HepG2 (cell line): ENCODE measurements around the gene KPNA3. TPM values are rescaled to one million over a fixed set of nuclear protein-coding genes. Genes with fewer than 3 reads are reported as not detected.

Experiments
- ATAC-seq: fragments of 200-7000 bp; cut with Tn5 transposase; 3 replicates; pipeline ENCODE4 v1.9.1; 2020; ENCODE audit warnings: mild to moderate bottlenecking, moderate library complexity
- BruUV-seq: library from RNA; stranded (reverse); fragments of 400-500 nt; replicated peaks from 2 replicates; lab custom pipeline; 2021; lab: Mats Ljungman, UMichigan
- CTCF ChIA-PET: fragments of 300-600 bp; formaldehyde crosslinking; extraction: SDS; loops from one replicate; lab custom pipeline; 2021; ENCODE audit warnings: low total read pairs, inconsistent platforms, low intra/inter-chr PET ratio; lab: Yijun Ruan, JAX
- POLR2A ChIA-PET: fragments of 350-600 bp; sonication (Branson Sonifier 250); formaldehyde crosslinking; loops from one replicate; lab custom pipeline; 2020; ENCODE audit warnings: antibody characterized with exemption, inconsistent platforms; lab: Yijun Ruan, JAX
- DNase-seq: peaks from one replicate; pipeline ENCODE4 v3.0.0-alpha.2; 2015; ENCODE audit warnings: low spot score
- FAIRE-seq: peaks from 3 replicates; lab custom pipeline; 2011; peaks lifted over from hg19 to GRCh38; lab: Jason Lieb, UNC
- H2AFZ ChIP-seq: one replicate; pipeline ENCODE4 v1.6.1; 2011; ENCODE audit warnings: low read length, inconsistent platforms
- H3K27ac ChIP-seq: fragments of 300-600 bp; 3 replicates; pipeline ENCODE4 v1.8.0; 2011; ENCODE audit warnings: mixed run types, mild to moderate bottlenecking, mixed read lengths, low read length, inconsistent platforms; ENCODE audit not compliant: insufficient read depth; ENCODE audit errors: extremely low read length
- H3K27me3 ChIP-seq, 2 experiments: fragments of 200-600 bp in 1 of 2; 2 replicates in 1 of 2; 3 replicates in 1 of 2; pipeline versions ENCODE4 v1.6.0 to v1.8.0; 2011; ENCODE audit warnings: low read length in 2 of 2, mild to moderate bottlenecking in 2 of 2, moderate library complexity in 2 of 2, inconsistent platforms in 1 of 2; ENCODE audit not compliant: insufficient read depth in 2 of 2, control insufficient read depth in 1 of 2
- H3K36me3 ChIP-seq, 2 experiments: fragments of 200-600 bp in 1 of 2; replicated peaks in 1 of 2; 2 replicates in 1 of 2; 3 replicates in 1 of 2; pipeline versions ENCODE4 v1.5.1 to v1.8.0; 2011; ENCODE audit warnings: low read length in 2 of 2, inconsistent platforms in 1 of 2; ENCODE audit not compliant: insufficient read depth in 2 of 2, control insufficient read depth in 1 of 2
- H3K4me1 ChIP-seq: 2 replicates; pipeline ENCODE4 v1.5.1; 2012; ENCODE audit warnings: low read length, inconsistent platforms; ENCODE audit not compliant: insufficient read depth
- H3K4me2 ChIP-seq: 2 replicates; pipeline ENCODE4 v1.6.0; 2011; ENCODE audit warnings: low read depth, low read length, inconsistent platforms
- H3K4me3 ChIP-seq, 3 experiments: fragments of 200-600 bp in 1 of 3; sonication (generic), shearing (Covaris generic) in 1 of 3; replicated peaks in 1 of 3; 2 replicates each; pipeline ENCODE4 v1.5.1; 2011 to 2016; ENCODE audit warnings: low read length in 3 of 3, inconsistent platforms in 2 of 3, low read depth in 2 of 3, mild to moderate bottlenecking in 2 of 3, control low read depth in 1 of 3, mixed read lengths in 1 of 3; ENCODE audit not compliant: insufficient read depth in 1 of 3
- H3K79me2 ChIP-seq: one replicate; pipeline ENCODE4 v1.6.1; 2011; ENCODE audit warnings: low read length, inconsistent platforms; ENCODE audit not compliant: insufficient read depth
- H3K9ac ChIP-seq: 2 replicates; pipeline ENCODE4 v1.6.0; 2011; ENCODE audit warnings: mild to moderate bottlenecking, low read depth, low read length, inconsistent platforms; ENCODE audit not compliant: insufficient read depth
- H3K9me3 ChIP-seq: 2 replicates; pipeline ENCODE4 v1.5.1; 2012; ENCODE audit warnings: mild to moderate bottlenecking, low read length
- H4K20me1 ChIP-seq: 2 replicates; pipeline ENCODE4 v1.6.0; 2011; ENCODE audit warnings: inconsistent platforms, mild to moderate bottlenecking, low read length, moderate library complexity; ENCODE audit not compliant: insufficient read depth
- ATF2 ChIP-seq: sonication (generic); formaldehyde crosslinking; IDR thresholded peaks from 2 replicates; pipeline ENCODE4 v1.4.0; 2020; ENCODE audit warnings: missing genetic modification reagents
- CBX2 ChIP-seq, 2 experiments: fragments of 200-600 bp in 1 of 2; sonication (generic); formaldehyde crosslinking in 1 of 2; IDR thresholded peaks; 2 replicates each; pipeline versions ENCODE4 v1.7.0 to v1.8.1; 2018 to 2022; ENCODE audit warnings: low read depth in 2 of 2, low read length in 1 of 2, mild to moderate bottlenecking in 1 of 2, missing genetic modification reagents in 1 of 2
- DMAP1 ChIP-seq: IDR thresholded peaks from 2 replicates; pipeline ENCODE4 v1.6.1; 2016
- HNRNPK ChIP-seq: fragments of 200-400 bp; formaldehyde crosslinking; IDR thresholded peaks from 2 replicates; pipeline ENCODE4 v1.6.1; 2018; ENCODE audit warnings: low read length, low read depth, moderate library complexity, mild to moderate bottlenecking; ENCODE audit not compliant: poor library complexity, severe bottlenecking
- NCOA1 ChIP-seq: sonication (generic); formaldehyde crosslinking; IDR thresholded peaks from 2 replicates; pipeline ENCODE4 v1.9.0; 2021; ENCODE audit warnings: missing genetic modification reagents
- PATZ1 ChIP-seq: sonication (generic); formaldehyde crosslinking; IDR thresholded peaks from 2 replicates; pipeline ENCODE4 v1.4.0; 2020; ENCODE audit warnings: missing genetic modification reagents
- SP5 ChIP-seq: IDR thresholded peaks from 2 replicates; pipeline ENCODE4 v1.6.1; 2016; ENCODE audit warnings: low read depth, borderline replicate concordance
- ZBTB25 ChIP-seq: IDR thresholded peaks from 2 replicates; pipeline ENCODE4 v1.6.1; 2018; ENCODE audit warnings: missing genetic modification reagents
- ZFP82 ChIP-seq: sonication (generic); formaldehyde crosslinking; IDR thresholded peaks from 2 replicates; pipeline ENCODE4 v1.5.1; 2020; ENCODE audit warnings: mild to moderate bottlenecking, missing genetic modification reagents, borderline replicate concordance
- ZNF512B ChIP-seq: sonication (generic); formaldehyde crosslinking; IDR thresholded peaks from 2 replicates; pipeline ENCODE4 v1.5.1; 2020; ENCODE audit warnings: missing genetic modification reagents, mild to moderate bottlenecking, borderline replicate concordance
- WGBS: methylation state at CpG from one replicate; pipeline ENCODE4 v1.1.6; 2017; ENCODE audit warnings: low lambda C conversion rate; 5-methylcytosine and 5-hydroxymethylcytosine counted together
- in situ Hi-C: cut with HindIII; loops from 2 replicates; pipeline ENCODE4 v1.10.0; 2017; ENCODE audit warnings: low pct_unique_long_range_greater_than_20kb; ENCODE audit not compliant: extremely low pct_ligation_motif_present
- intact Hi-C: fragments of 100-400 bp; cut with micrococcal nuclease; formaldehyde crosslinking; loops from one replicate; pipeline ENCODE4 v1.10.0; 2022; ENCODE audit not compliant: unreplicated experiment
- polyA plus RNA-seq, 8 experiments: library from polyadenylated mRNA; depleted of rRNA in 3 of 8; stranded (reverse) in 7 of 8; unstranded in 1 of 8; fragments of >200 nt; fragmentation: Illumina TruSeq in 4 of 8; extraction: Trizol in 4 of 8; gene quantifications; 2 replicates each; pipeline versions ENCODE4 v1.2.1 to v1.2.3, GENCODE V29; 2011 to 2016; ENCODE audit warnings: low read depth in 4 of 8, missing spikeins in 1 of 8, mixed read lengths in 1 of 8; ENCODE audit not compliant: insufficient read depth in 1 of 8
- total RNA-seq, 5 experiments: library from RNA; depleted of rRNA; stranded (reverse); fragments of >200 nt; fragmentation: Illumina TruSeq; extraction: Trizol; gene quantifications; 2 replicates each; pipeline ENCODE4 v1.2.3, GENCODE V29; 2016; ENCODE audit warnings: low read depth in 1 of 5

KPNA3 gene
- total and polyA plus RNA-seq, 2 of the 13 experiments (the other 11 are each of a cell fraction or from before 2014, with no cell fraction given) = 13.0 to 28.9 TPM

GRCh38 chr13:49811527-49811908, 19.0 kb upstream of the KPNA3 start:
- ATAC-seq = no peak
- ChIA-PET CTCF (no interaction called here), POLR2A (interaction anchor here (0.8 to 10.9 kb wide), 6 partner anchors 9 to 120 kb away, joined by 3 to 193 read pairs (median 4); partner anchors contain the start of genes EBPL and KPNA3)
- Histone ChIP-seq H3K27ac (peak overlapping the region; percentile 92), H4K20me1 (no peaks in the 10 kb centered on the region), H3K27me3 (no peaks in the 10 kb centered on the region), H3K36me3 (no peaks in the 10 kb centered on the region), H3K9me3 (no peaks in the 10 kb centered on the region), H2AFZ (no peak overlapping the region), H3K4me1 (peaks cover 96% of the 10 kb centered on the region), H3K79me2 (no peaks in the 10 kb centered on the region), H3K9ac (peak overlapping the region; percentile 62), H3K4me2 (peak overlapping the region; percentile 81), H3K4me3 (peak overlapping the region in 2 of 3 experiments; percentile 39 to 49; a peak in 3 of 6 replicates)
- in situ Hi-C loops (loop anchor here (5.0 kb wide), 1 partner anchor 36 kb away; no protein-coding TSS in a partner anchor), intact Hi-C loops (loop anchor here (1.0 to 5.0 kb wide), 2 partner anchors 19 to 36 kb away; partner anchors contain the start of gene KPNA3)
- no peak for DNase-seq
- no peak for FAIRE-seq
- TSS peak; percentile 96 for BruUV-seq
- TF ChIP-seq NCOA1 (CRISPR knock-in tag) (0 out of 2 replicates have a peak, but pooled peaks have one; percentile 26), ATF2 (CRISPR knock-in tag) (0 out of 2 replicates have a peak, but pooled peaks have one; percentile 1), ZBTB25 (CRISPR knock-in tag) (no peak), ZFP82 (CRISPR knock-in tag) (no peak), DMAP1 (CRISPR knock-in tag) (0 out of 2 replicates have a peak, but pooled peaks have one; percentile 4), CBX2 (IDR thresholded peaks at IDR 0.05; ENCODE audit: low read depth, low read length) (no peak), CBX2 (CRISPR knock-in tag; IDR thresholded peaks at IDR 0.05; ENCODE audit: low read depth) (no peak), ZNF512B (CRISPR knock-in tag) (0 out of 2 replicates have a peak, but pooled peaks have one; percentile 3), PATZ1 (no peak), HNRNPK (peak; percentile 6), SP5 (CRISPR knock-in tag) (no peak)
- WGBS = 35% methylated on average over 4 of the region's 4 CpGs
